ENCODE data around the gene BORCS5.

DNA sequence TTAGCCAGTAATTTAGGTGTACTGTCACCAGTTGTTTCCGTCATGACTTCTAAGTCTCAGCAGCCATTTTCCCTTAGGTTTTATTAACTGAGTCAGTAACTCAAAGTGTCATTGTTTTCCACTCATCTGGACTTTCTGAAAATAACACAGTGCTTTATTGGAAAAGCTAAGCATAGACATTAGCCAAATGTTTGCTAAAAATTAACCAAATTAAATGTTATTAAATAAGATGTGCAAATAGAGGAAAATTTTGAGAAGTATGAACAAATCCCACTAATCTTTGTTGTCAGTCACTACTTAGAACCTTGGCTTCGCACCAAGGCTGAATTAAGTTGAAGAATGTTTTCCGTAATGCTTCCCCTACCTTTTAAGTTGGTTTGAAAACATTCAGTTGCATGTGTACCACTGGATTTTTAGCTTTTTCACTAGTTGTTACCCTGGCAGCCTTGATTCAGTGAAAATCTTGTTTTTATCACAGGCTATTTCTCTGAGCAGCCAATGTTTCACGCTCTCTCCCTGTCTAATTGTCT, 43.0 kb downstream of the BORCS5 start:
- no peak for TF ChIP-seq ZBTB7A (IDR thresholded peaks at IDR 0.05; ENCODE audit: low read depth)
- TF ChIP-seq TCF12 (IDR thresholded peaks at IDR 0.05; ENCODE audit: low read depth) = no peak
- no peak for TF ChIP-seq CEBPB (IDR thresholded peaks at IDR 0.05)
- no peak for TF ChIP-seq TEAD4 (IDR thresholded peaks at IDR 0.05)
- TF ChIP-seq TAF1 (IDR thresholded peaks at IDR 0.05; ENCODE audit: low read depth) = no peak
- TF ChIP-seq, protein P1, sequence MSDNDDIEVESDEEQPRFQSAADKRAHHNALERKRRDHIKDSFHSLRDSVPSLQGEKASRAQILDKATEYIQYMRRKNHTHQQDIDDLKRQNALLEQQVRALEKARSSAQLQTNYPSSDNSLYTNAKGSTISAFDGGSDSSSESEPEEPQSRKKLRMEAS (IDR thresholded peaks at IDR 0.05) = no peak
- TF ChIP-seq EP300 (IDR thresholded peaks at IDR 0.05; ENCODE audit: borderline replicate concordance) = no peak
